Amniotic stem cell (primary cell): ENCODE results near the gene CCDC59.

Experiments used
- DNase-seq: peaks from one replicate; lab custom pipeline; 2025; lab: John Stamatoyannopoulos, UW

The CCDC59 gene

DNA sequence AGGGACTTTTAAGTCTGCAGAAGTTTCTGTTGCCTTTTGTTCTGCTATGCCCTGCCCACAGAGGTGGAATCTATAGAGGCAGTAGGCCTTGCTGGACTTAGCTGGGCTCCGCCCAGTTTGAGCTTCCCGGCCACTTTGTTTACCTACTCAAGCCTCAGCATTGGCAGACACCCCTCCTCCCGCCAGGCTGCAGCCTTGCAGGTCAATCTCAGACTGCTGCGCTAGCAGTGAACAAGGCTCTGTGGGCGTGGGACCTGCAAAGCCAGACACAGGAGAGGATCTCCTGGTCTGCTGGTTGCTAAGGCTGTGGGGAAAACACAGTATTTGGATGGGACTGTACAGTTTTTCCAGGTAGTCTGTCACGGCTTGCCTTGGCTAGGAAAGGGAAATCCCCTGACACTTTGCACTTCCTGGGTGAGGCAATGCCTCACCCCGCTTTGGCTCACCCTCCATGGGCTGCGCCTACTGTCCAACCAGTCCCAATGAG, 43.7 kb downstream of the CCDC59 start:
- DNase-seq = no peak
